OCI-LY7 (cell line): ENCODE data around the gene VPS26C. TPM values are rescaled to one million over a fixed set of nuclear protein-coding genes. Genes with fewer than 3 reads are reported as not detected.

Experiments
- BruUV-seq: library from RNA; stranded (reverse); fragments of 400-500 nt; replicated peaks from 2 replicates; lab custom pipeline; 2021; lab: Mats Ljungman, UMichigan
- CTCF ChIA-PET: fragments of 300-600 bp; sonication (Branson Sonifier 250); formaldehyde crosslinking; loops from one replicate; lab custom pipeline; 2022; ENCODE audit warnings: antibody characterized with exemption; ENCODE audit not compliant: unreplicated experiment; lab: Charles Lee
- POLR2A ChIA-PET: fragments of 300-600 bp; sonication (Branson Sonifier 250); formaldehyde crosslinking; loops from one replicate; lab custom pipeline; 2022; ENCODE audit warnings: antibody characterized with exemption; lab: Charles Lee
- DNase-seq: peaks from one replicate; pipeline ENCODE4 v3.0.0-alpha.2; 2015; ENCODE audit warnings: low spot score
- H2AFZ ChIP-seq: fragments of 200-600 bp; sonication (generic), shearing (Covaris generic); 2 replicates; pipeline ENCODE4 v1.6.1; 2014; ENCODE audit warnings: mild to moderate bottlenecking, antibody characterized with exemption, low read length, moderate library complexity
- H3K27ac ChIP-seq: fragments of 200-600 bp; sonication (generic); 2 replicates; pipeline ENCODE4 v1.5.1; 2014; ENCODE audit warnings: mixed run types, low read depth, mild to moderate bottlenecking, moderate library complexity, low read length, inconsistent platforms; ENCODE audit not compliant: poor library complexity, severe bottlenecking
- H3K36me3 ChIP-seq: fragments of 200-600 bp; sonication (generic); 2 replicates; pipeline ENCODE4 v1.6.1; 2014; ENCODE audit warnings: mild to moderate bottlenecking, antibody characterized with exemption, low read length, moderate library complexity, mixed read lengths; ENCODE audit not compliant: insufficient read depth
- H3K4me1 ChIP-seq: fragments of 200-600 bp; sonication (generic); 2 replicates; pipeline ENCODE4 v1.5.1; 2014; ENCODE audit warnings: mild to moderate bottlenecking, low read length; ENCODE audit not compliant: insufficient read depth, poor library complexity, severe bottlenecking
- H3K4me2 ChIP-seq: fragments of 200-600 bp; sonication (generic); 2 replicates; pipeline ENCODE4 v1.6.1; 2014; ENCODE audit warnings: mild to moderate bottlenecking, low read length
- H3K4me3 ChIP-seq: fragments of 200-600 bp; sonication (generic); 2 replicates; pipeline ENCODE4 v1.5.1; 2014; ENCODE audit warnings: mild to moderate bottlenecking, low read depth, low read length; ENCODE audit not compliant: poor library complexity, severe bottlenecking
- H3K79me2 ChIP-seq: fragments of 200-600 bp; sonication (generic); 2 replicates; pipeline ENCODE4 v1.6.1; 2016; ENCODE audit warnings: low read depth, mild to moderate bottlenecking, low read length, moderate library complexity, mixed read lengths; ENCODE audit not compliant: insufficient read depth
- H3K9me2 ChIP-seq: fragments of 200-600 bp; sonication (generic); 2 replicates; pipeline ENCODE4 v1.6.1; 2016; ENCODE audit warnings: mild to moderate bottlenecking, low read length, mixed read lengths; ENCODE audit not compliant: insufficient read depth
- H3K9me3 ChIP-seq: fragments of 200-600 bp; sonication (generic); 2 replicates; pipeline ENCODE4 v1.6.1; 2014; ENCODE audit warnings: mild to moderate bottlenecking, mixed run types, low read length, mixed read lengths
- H4K20me1 ChIP-seq: fragments of 200-600 bp; sonication (generic); 2 replicates; pipeline ENCODE4 v1.6.1; 2014; ENCODE audit warnings: mild to moderate bottlenecking, antibody characterized with exemption, low read length, moderate library complexity, mixed read lengths; ENCODE audit not compliant: insufficient read depth
- EZH2phosphoT487 ChIP-seq: fragments of 200-600 bp; sonication (generic); IDR thresholded peaks from 2 replicates; pipeline ENCODE4 v1.6.1; 2018; ENCODE audit warnings: low read depth, borderline replicate concordance, mild to moderate bottlenecking, mixed run types, antibody characterized with exemption, low read length, moderate library complexity, mixed read lengths
- intact Hi-C: fragments of 100-400 bp; cut with micrococcal nuclease; formaldehyde crosslinking; loops from one replicate; pipeline ENCODE4 v1.10.0; 2022; ENCODE audit not compliant: unreplicated experiment
- total RNA-seq, 2 experiments: library from RNA; depleted of rRNA in 1 of 2; stranded (reverse); fragments of >200 nt in 1 of 2; shearing (Covaris generic) in 1 of 2; gene quantifications; 2 replicates each; pipeline ENCODE4 v1.2.3, GENCODE V29; 2014 to 2022
- TF ChIP-seq, protein P1 (sequence below): fragments of 200-600 bp; sonication (generic); conservative IDR thresholded peaks from 2 replicates; pipeline ENCODE4 v1.5.1; 2014; ENCODE audit warnings: mild to moderate bottlenecking, antibody characterized with exemption, low read length, moderate library complexity, mixed read lengths

The VPS26C gene
- total RNA-seq, 2 experiments from 2014 or later, result 33.0 to 46.7 TPM

- no peaks in the 10 kb centered on the region for H3K9me3 ChIP-seq
- no peak overlapping the region for H3K27ac ChIP-seq
- DNase-seq, result no peak
- no peak overlapping the region for H2AFZ ChIP-seq
- intact Hi-C loops, result no loop called here
- POLR2A ChIA-PET, result interaction anchor here (0.6 to 1.0 kb wide), 2 partner anchors 13 to 1370 kb away, joined by 3 read pairs; no protein-coding TSS in a partner anchor
- H3K79me2 ChIP-seq, result peaks cover 63% of the 10 kb centered on the region
- no TSS peak for BruUV-seq
- no peaks in the 10 kb centered on the region for H3K4me1 ChIP-seq
- TF ChIP-seq, protein P1, sequence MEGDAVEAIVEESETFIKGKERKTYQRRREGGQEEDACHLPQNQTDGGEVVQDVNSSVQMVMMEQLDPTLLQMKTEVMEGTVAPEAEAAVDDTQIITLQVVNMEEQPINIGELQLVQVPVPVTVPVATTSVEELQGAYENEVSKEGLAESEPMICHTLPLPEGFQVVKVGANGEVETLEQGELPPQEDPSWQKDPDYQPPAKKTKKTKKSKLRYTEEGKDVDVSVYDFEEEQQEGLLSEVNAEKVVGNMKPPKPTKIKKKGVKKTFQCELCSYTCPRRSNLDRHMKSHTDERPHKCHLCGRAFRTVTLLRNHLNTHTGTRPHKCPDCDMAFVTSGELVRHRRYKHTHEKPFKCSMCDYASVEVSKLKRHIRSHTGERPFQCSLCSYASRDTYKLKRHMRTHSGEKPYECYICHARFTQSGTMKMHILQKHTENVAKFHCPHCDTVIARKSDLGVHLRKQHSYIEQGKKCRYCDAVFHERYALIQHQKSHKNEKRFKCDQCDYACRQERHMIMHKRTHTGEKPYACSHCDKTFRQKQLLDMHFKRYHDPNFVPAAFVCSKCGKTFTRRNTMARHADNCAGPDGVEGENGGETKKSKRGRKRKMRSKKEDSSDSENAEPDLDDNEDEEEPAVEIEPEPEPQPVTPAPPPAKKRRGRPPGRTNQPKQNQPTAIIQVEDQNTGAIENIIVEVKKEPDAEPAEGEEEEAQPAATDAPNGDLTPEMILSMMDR, result no peak
- TF ChIP-seq EZH2phosphoT487, result no peak
- H3K4me2 ChIP-seq, result no peak overlapping the region
- no peaks in the 10 kb centered on the region for H3K9me2 ChIP-seq
- H4K20me1 ChIP-seq, result peaks cover 4% of the 10 kb centered on the region; the same call in 1 of the 2 replicates
- peaks cover 39% of the 10 kb centered on the region for H3K36me3 ChIP-seq
- CTCF ChIA-PET, result no interaction called here
- no peak overlapping the region for H3K4me3 ChIP-seq
Observed at GRCh38 chr21:37243961-37244360, 23.2 kb downstream of the VPS26C start.

DNA sequence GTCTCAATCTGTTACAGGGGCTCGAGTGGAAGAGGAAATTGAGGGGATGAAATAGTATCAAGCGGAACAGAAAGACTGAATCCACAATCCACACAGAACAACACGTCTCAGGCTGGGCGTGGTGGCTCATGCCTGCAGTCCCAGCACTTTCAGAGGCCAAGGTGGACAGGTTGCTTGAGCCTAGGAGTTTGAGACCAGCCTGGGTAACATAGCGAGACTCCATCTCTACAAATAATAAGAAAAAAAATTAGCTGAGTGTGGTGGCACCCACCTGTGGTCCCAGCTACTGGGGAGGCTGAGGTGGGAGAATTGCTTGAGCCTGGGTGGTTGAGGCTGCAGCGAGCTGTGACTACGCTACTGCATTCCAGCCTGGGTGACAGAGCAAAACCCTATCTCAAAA, 25.7 kb downstream of the VPS26C start:
- Histone ChIP-seq H3K4me3 (no peak overlapping the region), H3K79me2 (peaks cover 39% of the 10 kb centered on the region), H3K9me2 (no peaks in the 10 kb centered on the region), H3K36me3 (peaks cover 64% of the 10 kb centered on the region), H4K20me1 (no peaks in the 10 kb centered on the region; the same call in 1 of the 2 replicates), H3K4me2 (no peak overlapping the region), H3K27ac (no peak overlapping the region), H2AFZ (no peak overlapping the region), H3K9me3 (no peaks in the 10 kb centered on the region), H3K4me1 (no peaks in the 10 kb centered on the region)
- TF ChIP-seq, protein P1, result no peak
- BruUV-seq, result no TSS peak
- DNase-seq, result no peak
- CTCF ChIA-PET, result no interaction called here
- POLR2A ChIA-PET, result no interaction called here
- intact Hi-C loops, result no loop called here

DNA sequence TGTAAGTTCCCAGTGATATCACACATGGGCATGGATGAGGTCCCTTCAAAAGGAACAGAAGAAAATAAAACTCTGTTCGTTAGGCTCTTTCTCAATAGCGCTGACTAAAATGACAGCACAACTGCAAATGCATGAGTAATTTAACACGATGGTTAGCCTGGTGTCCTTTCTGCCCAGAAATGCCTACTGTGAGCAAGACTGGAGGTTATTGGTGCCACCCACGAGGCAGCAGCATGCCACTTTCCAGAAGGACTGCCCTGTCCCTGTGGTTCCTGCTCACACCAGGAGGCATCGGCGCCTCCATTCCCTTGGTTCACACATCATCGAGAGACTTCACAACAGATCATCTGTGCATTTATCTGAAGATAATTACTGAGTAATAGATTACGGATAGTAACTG, 26.2 kb downstream of the VPS26C start:
- no peaks in the 10 kb centered on the region for H4K20me1 ChIP-seq
- BruUV-seq, result no TSS peak

More for the DNA sequence above, 26.2 kb downstream of the VPS26C start:
- Histone ChIP-seq H3K9me3 (no peaks in the 10 kb centered on the region), H2AFZ (no peak overlapping the region), H3K4me2 (no peak overlapping the region), H3K4me1 (no peaks in the 10 kb centered on the region), H3K4me3 (no peak overlapping the region), H3K27ac (no peak overlapping the region), H3K9me2 (no peaks in the 10 kb centered on the region), H3K36me3 (peaks cover 68% of the 10 kb centered on the region), H3K79me2 (peaks cover 35% of the 10 kb centered on the region)
- intact Hi-C loops, result no loop called here
- TF ChIP-seq, protein P1, result no peak
- TF ChIP-seq EZH2phosphoT487, result no peak
- DNase-seq, result no peak
- ChIA-PET CTCF (no interaction called here), POLR2A (no interaction called here)
